Stimulated activated CD8-positive, alpha-beta memory T cell treated with anti-CD3 and anti-CD28 coated beads, Interleukin-4, amount 100 ng/mL, for 48 hours (primary cell): ENCODE data around the gene EFCAB12.
"Not testable (repeated sequence)": the region's sequence is repeated elsewhere in the genome, so short reads cannot be mapped to it uniquely, and the experiment has no call there.

Source experiments
- DNase-seq: peaks from one replicate; pipeline ENCODE4 v3.0.0-alpha.2; 2020

EFCAB12 gene

DNA sequence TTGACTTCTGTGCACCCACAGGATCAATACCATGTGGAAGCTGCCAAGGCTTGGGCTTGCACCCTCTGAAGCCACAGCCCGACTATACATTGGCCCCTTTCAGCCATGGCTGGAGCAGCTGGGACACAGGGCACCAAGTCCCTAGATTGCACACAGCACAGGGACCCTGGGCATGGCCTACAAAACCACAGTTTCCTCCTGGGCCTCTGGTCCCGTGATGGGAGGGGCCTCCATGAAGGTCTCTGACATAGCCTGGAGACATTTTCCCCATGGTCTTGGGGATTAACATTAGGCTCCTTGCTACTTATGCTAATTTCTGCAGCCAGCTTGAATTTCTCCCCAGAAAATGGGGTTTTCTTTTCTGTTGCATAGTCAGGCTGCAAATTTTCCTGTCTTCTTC lies 63.6 kb downstream of the EFCAB12 start:
- not testable (repeated sequence) for DNase-seq

- DNase-seq = not testable (repeated sequence)
These were observed 65.1 kb downstream of the EFCAB12 start for GRCh38 chr3:129363356-129363755.

DNA sequence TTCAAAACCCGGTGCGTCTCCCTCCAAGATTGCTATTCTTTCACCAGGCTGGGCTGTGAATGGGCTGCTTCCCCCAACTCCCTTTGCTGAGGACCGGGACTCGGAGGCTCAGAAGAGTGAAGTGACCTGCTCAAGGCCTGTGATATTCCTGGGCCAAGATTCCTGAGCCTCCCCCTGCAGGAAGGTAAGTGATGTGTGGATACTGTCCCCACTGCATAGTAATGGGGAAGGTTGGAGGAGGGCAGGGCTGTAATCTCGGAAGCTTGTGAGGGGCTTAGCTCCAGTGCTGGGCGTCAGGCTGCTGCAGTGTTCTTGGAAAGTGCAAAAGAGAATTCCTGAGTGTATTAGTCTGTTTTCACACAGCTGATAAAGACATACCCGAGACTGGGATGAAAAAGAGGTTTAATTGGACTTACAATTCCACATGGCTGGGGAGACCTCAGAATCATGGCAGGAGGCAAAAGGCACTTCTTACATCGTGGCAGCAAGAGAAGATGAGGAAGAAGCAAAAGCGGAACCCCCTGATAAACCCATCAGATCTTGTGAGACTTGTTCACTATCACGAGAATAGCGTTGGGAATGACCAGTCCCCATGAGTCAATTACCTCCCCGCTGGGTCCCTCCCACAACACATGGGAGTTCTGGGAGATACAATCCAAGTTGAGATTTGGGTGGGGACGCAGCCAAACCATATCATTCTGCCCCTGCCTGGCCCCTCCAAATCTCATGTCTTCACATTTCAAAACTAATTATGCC lies 67.6 kb downstream of the EFCAB12 start:
- DNase-seq = no peak

- DNase-seq = no peak
These were observed 68.2 kb downstream of the EFCAB12 start for GRCh38 chr3:129360171-129360611.

DNA sequence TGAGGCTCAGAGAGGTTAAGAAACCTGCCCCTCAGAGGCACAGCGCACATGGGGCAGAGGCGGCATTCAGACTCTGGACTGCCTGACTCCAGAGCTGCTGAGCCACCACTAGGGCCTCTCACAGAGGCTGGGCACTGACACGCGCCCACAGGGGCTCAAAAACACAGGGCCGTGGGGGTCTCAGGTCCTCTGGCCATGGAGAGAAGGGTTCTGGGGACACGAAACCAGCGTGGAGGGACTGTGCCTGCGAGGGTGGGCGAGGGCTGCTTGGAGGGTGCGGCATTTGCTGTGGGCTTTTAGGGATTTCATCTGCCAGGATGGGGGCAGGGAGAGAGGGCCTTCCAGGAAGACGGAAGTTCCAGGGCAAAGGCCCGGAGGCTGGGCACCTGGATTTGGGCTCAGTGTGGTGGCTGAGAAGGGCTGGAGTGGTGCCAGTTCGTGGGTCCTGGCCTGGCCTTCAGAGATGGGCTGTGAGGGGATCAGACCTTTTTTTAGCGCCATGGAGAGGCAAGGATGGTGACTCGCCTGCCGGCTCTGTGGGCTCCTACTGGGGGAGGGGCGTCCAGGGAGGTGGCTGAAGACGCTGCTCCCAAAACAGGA lies 69.6 kb downstream of the EFCAB12 start:
- DNase-seq = no peak

DNA sequence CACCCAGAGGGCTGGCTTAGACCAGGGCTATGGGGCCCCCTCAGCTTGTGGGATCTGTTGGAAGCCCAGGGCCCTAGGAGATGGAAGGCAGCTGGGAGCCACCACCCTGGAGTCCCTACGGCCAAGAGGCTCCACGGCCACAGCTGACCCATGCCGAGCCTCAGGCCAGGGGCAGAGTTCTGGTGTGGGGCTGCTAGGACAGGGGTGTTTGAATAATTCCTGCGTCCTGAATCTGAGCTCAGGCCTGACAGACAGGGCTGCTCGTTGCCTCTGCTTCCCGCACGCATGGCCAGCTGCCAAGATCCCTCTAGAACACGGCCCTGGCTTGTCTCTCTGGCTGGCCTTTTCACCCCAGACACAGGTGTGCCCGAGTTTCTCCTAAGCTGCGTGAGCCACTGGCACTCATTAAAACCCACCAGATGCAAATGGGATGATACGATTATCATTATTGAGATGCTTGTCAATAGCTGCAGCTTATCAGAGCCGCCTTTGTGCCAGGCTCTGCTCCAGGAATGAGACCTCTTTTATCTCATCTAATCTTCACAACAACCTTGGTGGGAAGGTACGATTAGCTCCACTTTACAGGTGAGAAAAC lies 70.2 kb downstream of the EFCAB12 start:
- no peak for DNase-seq

- DNase-seq = no peak
These were observed 70.8 kb downstream of the EFCAB12 start for GRCh38 chr3:129357616-129358015.

GRCh38 chr3:129356756-129357425 lies 71.5 kb downstream of the EFCAB12 start:
- no peak for DNase-seq

- no peak for DNase-seq
These were observed 74.9 kb downstream of the EFCAB12 start for GRCh38 chr3:129353589-129353941.

GRCh38 chr3:129352650-129353588 lies 75.5 kb downstream of the EFCAB12 start:
- no peak for DNase-seq

DNA sequence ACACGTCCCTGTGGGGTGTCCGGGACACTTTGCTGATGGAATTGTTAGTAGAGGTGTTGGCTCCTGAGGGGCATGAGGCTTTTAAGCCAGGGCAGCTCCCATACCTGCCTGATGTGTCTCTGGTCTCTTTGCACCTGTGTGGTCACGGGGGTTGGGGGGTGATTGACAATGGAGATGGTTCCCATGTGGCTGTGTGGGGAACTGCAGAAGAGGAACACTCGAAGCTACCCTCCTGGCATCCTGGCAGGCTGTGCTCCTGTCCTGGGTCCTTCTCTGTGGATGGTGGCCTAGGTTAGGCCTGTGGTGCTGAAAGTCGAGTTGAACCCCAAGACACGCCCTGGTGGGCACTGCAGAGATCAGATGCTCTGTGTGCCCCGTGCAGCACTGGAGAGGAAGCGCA lies 76.4 kb downstream of the EFCAB12 start:
- DNase-seq = no peak
